Fibroblast of lung (primary cell): ENCODE measurements around the gene POLR2J. TPM values are rescaled to one million over a fixed set of nuclear protein-coding genes. Genes with fewer than 3 reads are reported as not detected.
A peak's percentile ranks its signal among the peaks of the same experiment; 100 is the strongest.

ENCODE experiments used
- DNase-seq, 2 donors: peaks; one replicate each; pipeline versions ENCODE4 v3.0.0 to v3.0.0-alpha.2; 2010; ENCODE audit warnings: low read depth in 2 of 2
- H2AFZ ChIP-seq: 2 replicates; pipeline ENCODE4 v1.5.1; 2012; ENCODE audit warnings: low read length, control low read depth, inconsistent platforms
- H3K27ac ChIP-seq: 2 replicates; pipeline ENCODE4 v1.5.1; 2011; ENCODE audit warnings: low read length, control low read depth; ENCODE audit not compliant: insufficient read depth
- H3K27me3 ChIP-seq: 2 replicates; pipeline ENCODE4 v1.5.1; 2011; ENCODE audit warnings: mild to moderate bottlenecking, low read length; ENCODE audit not compliant: control insufficient read depth, insufficient read depth
- H3K36me3 ChIP-seq: 2 replicates; pipeline ENCODE4 v1.5.1; 2011; ENCODE audit warnings: low read length; ENCODE audit not compliant: control insufficient read depth, insufficient read depth
- H3K4me1 ChIP-seq: 2 replicates; pipeline ENCODE4 v1.5.1; 2011; ENCODE audit warnings: low read length; ENCODE audit not compliant: control insufficient read depth, insufficient read depth; ENCODE audit errors: extremely low read depth
- H3K4me2 ChIP-seq: 2 replicates; pipeline ENCODE4 v1.5.1; 2011; ENCODE audit warnings: low read length, control low read depth; ENCODE audit not compliant: insufficient read depth; ENCODE audit errors: extremely low read depth
- H3K4me3 ChIP-seq, 4 experiments: fragments of 200-600 bp in 1 of 4; sonication (generic) in 1 of 4; replicated peaks in 1 of 4; 2 replicates each; pipeline ENCODE4 v1.5.1; 2011 to 2016; ENCODE audit warnings: low read length in 4 of 4, low read depth in 3 of 4, mild to moderate bottlenecking in 3 of 4, control low read depth in 2 of 4, inconsistent platforms in 1 of 4, mixed read lengths in 1 of 4; ENCODE audit not compliant: insufficient read depth in 1 of 4; ENCODE audit errors: control extremely low read depth in 1 of 4
- H3K79me2 ChIP-seq: 2 replicates; pipeline ENCODE4 v1.5.1; 2012; ENCODE audit warnings: mild to moderate bottlenecking, low read length, inconsistent platforms; ENCODE audit not compliant: control insufficient read depth, insufficient read depth
- H3K9ac ChIP-seq: 2 replicates; pipeline ENCODE4 v1.5.1; 2011; ENCODE audit warnings: mild to moderate bottlenecking, low read length, control low read depth; ENCODE audit not compliant: insufficient read depth
- H3K9me3 ChIP-seq: 2 replicates; pipeline ENCODE4 v1.5.1; 2012; ENCODE audit warnings: low read depth, low read length; ENCODE audit not compliant: control insufficient read depth, insufficient read depth
- H4K20me1 ChIP-seq: 2 replicates; pipeline ENCODE4 v1.5.1; 2011; ENCODE audit warnings: low read length; ENCODE audit not compliant: control insufficient read depth, insufficient read depth; ENCODE audit errors: extremely low read depth
- CTCF ChIP-seq, 2 donors: IDR thresholded peaks in 1 of 2; conservative IDR thresholded peaks in 1 of 2; 1 replicate in 1 of 2; 2 replicates in 1 of 2; pipeline ENCODE4 v1.5.1; 2011 to 2012; ENCODE audit warnings: low read length in 2 of 2, control low read depth in 1 of 2, inconsistent platforms in 1 of 2, low read depth in 1 of 2, mild to moderate bottlenecking in 1 of 2
- EZH2 ChIP-seq: IDR thresholded peaks from 2 replicates; pipeline ENCODE4 v1.5.1; 2012; ENCODE audit warnings: low read length, control low read depth, mild to moderate bottlenecking; ENCODE audit errors: missing control alignments
- polyA plus RNA-seq, 2 donors: library from polyadenylated mRNA; depleted of rRNA in 1 of 2; stranded (reverse) in 1 of 2; unstranded in 1 of 2; fragments of >200 nt; gene quantifications; 2 replicates each; pipeline ENCODE4 v1.2.1, GENCODE V29; 2011 to 2012; ENCODE audit warnings: missing spikeins in 1 of 2
- total RNA-seq: library from RNA; depleted of rRNA; stranded (reverse); fragments of >200 nt; gene quantifications from 2 replicates; pipeline ENCODE4 v1.2.1, GENCODE V29; 2014

POLR2J gene
- total and polyA plus RNA-seq, 2 donors (not counting 1 experiment from before 2014, with no cell fraction given), result 37.2 to 55.3 TPM

GRCh38 chr7:102434039-102434486 lies 44.7 kb downstream of the POLR2J start:
- Histone ChIP-seq H2AFZ (peak overlapping the region; percentile 75), H3K27ac (peak overlapping the region; percentile 71), H3K9ac (peak overlapping the region; percentile 75), H3K36me3 (peaks cover under 1% of the 10 kb centered on the region), H3K9me3 (no peaks in the 10 kb centered on the region), H3K4me2 (peak overlapping the region; percentile 66), H3K4me3 (peak overlapping the region; percentile 72 to 90 (median 80)), H3K79me2 (peaks cover 3% of the 10 kb centered on the region), H3K4me1 (peaks cover 5% of the 10 kb centered on the region), H4K20me1 (no peaks in the 10 kb centered on the region), H3K27me3 (no peaks in the 10 kb centered on the region)
- no peak for DNase-seq
- TF ChIP-seq CTCF (conservative IDR thresholded peaks at IDR 0.05 in 1 of 2, IDR thresholded peaks at IDR 0.05 in 1 of 2; ENCODE audit: low read depth in 1 of 2, low read length in 2 of 2) (no peak), EZH2 (no peak)

GRCh38 chr7:102433219-102434038 lies 45.3 kb downstream of the POLR2J start, which contains the start of gene ORAI2:
ORAI2 (plus strand) TSS chr7:102433575; CDS start chr7:102438957, 5,382 bp downstream.
- H3K9ac ChIP-seq, result peak within 1 kb of the TSS; percentile 75
- peak; percentile 58 to 66 for DNase-seq
- peaks cover 5% of the 10 kb centered on the region for H3K4me1 ChIP-seq
- peak within 1 kb of the TSS; percentile 75 for H2AFZ ChIP-seq
- TF ChIP-seq CTCF (conservative IDR thresholded peaks at IDR 0.05 in 1 of 2, IDR thresholded peaks at IDR 0.05 in 1 of 2; ENCODE audit: low read depth in 1 of 2, low read length in 2 of 2), result no peak
- TF ChIP-seq EZH2, result no peak
- H3K36me3 ChIP-seq, result no peaks in the 10 kb centered on the region
- H3K4me2 ChIP-seq, result peak within 1 kb of the TSS; percentile 96
- H3K79me2 ChIP-seq, result peaks cover 3% of the 10 kb centered on the region
- no peaks in the 10 kb centered on the region for H3K9me3 ChIP-seq
- peak within 1 kb of the TSS; percentile 75 for H3K27ac ChIP-seq
- H4K20me1 ChIP-seq, result no peaks in the 10 kb centered on the region
- no peaks in the 10 kb centered on the region for H3K27me3 ChIP-seq
- peak within 1 kb of the TSS; percentile 72 to 90 (median 80) for H3K4me3 ChIP-seq

GRCh38 chr7:102432442-102433218 lies 46.1 kb downstream of the POLR2J start:
- H3K9me3 ChIP-seq, result no peaks in the 10 kb centered on the region
- peak overlapping the region; percentile 75 for H3K27ac ChIP-seq
- peak overlapping the region; percentile 75 for H3K9ac ChIP-seq
- no peaks in the 10 kb centered on the region for H3K36me3 ChIP-seq
- no peaks in the 10 kb centered on the region for H4K20me1 ChIP-seq
- peaks cover 5% of the 10 kb centered on the region for H3K4me1 ChIP-seq
- H2AFZ ChIP-seq, result peak overlapping the region; percentile 62
- DNase-seq, result no peak
- peaks cover 3% of the 10 kb centered on the region for H3K79me2 ChIP-seq
- peak overlapping the region; percentile 96 for H3K4me2 ChIP-seq
- H3K4me3 ChIP-seq, result peak overlapping the region; percentile 35 to 80 (median 53)
- TF ChIP-seq CTCF (conservative IDR thresholded peaks at IDR 0.05 in 1 of 2, IDR thresholded peaks at IDR 0.05 in 1 of 2; ENCODE audit: low read depth in 1 of 2, low read length in 2 of 2) (no peak), EZH2 (no peak)
- H3K27me3 ChIP-seq, result no peaks in the 10 kb centered on the region
